Stimulated activated CD4-positive, alpha-beta T cell treated with anti-CD3 and anti-CD28 coated beads, Interleukin-4, amount 100 ng/mL, for 24 hours (primary cell): ENCODE data around the gene DNAJC17.
A peak's percentile ranks its signal among the peaks of the same experiment; 100 is the strongest.

Experiments
- DNase-seq: peaks from one replicate; pipeline ENCODE4 v3.0.0-alpha.2; 2020

DNAJC17 gene

DNA sequence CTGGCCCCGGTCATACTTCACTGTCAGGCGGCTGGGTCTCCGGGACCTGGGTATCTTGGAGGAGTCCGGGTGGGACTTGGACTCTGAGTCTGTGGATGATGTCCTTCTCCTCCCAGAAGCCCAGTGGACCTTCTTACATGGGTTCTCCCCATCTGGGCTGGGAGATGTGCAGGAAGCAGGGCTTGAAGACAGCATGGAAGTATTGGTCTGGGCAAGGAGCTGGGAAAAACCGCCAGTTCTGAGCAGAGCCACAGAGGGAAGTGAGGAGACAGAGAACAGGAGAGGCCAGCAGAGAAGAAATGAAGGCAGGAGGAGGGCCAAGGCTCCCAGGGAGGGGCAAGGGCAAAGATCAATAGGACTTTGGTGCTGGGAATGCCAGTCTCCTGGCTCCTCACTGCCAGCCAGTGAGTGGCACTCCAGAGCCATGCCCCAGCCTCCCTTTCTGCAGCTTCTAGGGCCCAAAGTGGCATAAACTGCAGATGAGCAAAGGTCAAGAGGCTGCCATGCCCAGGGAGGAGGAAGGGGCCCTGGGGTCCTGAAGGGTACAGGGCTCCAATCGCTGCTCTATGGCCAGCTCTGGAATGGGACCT is 21.3 kb upstream of the DNAJC17 start, which contains the start of gene PPP1R14D:
Gene PPP1R14D, minus strand, starts transcription at position 262 of the 590 bp plus-strand sequence. Its CDS starts 67 bp downstream, at position 195.
- no peak for DNase-seq

DNA sequence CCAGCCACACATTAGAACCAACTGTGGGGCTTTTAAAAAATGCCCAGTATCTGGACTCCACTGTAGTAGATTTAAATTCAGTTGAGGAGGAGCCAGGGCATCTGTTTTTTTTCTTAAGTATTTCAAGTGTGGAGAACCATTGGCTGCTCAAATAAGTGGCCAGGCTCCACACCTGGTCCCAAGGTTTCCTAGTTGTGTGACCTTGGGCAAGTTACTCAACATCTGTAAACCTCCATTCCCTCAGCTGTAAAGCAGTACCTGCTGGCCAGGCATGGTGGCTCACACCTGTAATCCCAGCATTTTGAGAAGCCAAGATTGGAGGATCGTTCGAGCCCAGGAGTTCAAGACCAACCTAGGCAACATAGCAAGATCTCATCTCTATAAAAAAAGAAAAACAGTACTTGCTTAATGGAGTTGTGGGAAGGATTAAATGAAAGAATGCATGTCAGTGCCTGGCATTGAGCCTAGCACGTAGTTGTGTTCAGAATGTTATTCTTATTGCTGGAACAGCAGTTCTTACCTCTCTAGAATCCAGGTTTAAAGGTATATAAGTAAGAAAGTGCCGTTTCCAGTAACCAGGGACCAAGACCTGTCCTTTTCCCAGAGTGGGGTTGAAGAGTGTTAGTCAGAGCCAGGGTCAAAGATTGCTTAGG is 19.3 kb upstream of the DNAJC17 start:
- no peak for DNase-seq

DNA sequence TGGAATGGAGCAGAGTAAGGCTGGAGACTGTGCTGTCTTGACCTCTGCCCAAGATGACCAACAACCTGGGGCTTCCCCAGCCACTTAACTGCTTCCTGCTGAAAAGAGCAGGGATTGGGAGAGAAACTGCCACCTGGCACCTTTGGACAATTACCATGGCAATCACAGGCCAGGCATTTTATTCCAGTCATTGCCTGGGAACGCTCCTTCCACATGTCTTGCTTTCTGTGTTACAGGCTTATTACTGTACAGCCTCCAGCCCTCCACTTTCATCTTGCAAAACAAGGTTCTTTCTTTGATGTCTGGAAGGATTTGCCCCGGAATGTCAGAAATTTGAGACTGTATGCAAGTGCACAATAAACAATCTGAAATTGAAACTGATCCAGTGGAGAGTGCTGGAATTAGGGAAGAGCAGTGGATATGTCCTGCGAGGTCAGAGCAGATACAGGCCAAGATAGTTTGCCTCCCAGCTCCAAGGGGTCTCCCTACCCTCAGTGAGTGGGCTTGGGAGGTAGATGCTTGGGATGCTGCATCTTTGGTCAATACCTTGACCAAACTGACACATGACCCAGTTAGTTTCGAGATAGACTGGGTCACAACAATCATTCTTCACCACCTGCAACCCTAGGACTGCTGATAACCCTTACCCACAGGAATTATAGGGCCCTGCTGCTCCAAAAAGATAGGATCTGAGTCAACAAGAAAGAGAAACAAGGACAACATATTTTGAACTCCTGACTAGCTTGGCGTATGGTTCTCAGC is 18.6 kb upstream of the DNAJC17 start:
- no peak for DNase-seq

DNA sequence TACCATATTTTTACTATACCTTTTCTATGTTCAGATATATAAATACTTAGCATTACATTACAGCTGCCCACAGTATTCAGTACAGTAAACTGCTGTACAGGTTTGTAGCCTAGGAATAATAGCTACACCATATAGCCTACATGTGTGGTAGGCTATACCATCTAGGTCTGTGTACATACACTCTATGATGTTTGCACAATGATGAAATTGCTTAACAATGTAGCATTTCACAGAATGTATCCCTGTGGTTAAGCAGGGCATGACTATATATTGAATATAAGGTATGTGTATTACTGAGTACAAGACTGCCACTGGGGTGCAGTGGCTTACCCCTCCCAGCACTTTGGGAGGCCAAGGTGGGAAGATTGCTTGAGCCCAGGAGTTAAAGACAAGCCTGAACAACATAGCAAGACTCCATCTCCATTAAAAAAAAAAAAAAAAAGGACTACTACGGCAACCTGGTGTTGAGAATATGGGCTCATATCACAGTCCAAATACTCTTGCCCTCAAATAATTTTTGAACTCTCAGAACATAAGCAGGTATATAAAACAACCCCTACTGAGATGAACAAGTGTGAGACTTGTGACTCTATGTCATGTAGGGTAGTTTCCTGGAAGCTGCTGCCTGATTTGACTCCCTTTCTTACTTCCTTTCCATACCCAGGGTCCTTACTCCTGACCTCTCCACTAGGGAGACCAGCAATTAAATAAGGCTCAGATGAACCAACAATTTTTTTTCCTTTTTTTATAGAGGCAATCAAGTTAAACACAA is 16.5 kb upstream of the DNAJC17 start:
- DNase-seq = no peak

DNA sequence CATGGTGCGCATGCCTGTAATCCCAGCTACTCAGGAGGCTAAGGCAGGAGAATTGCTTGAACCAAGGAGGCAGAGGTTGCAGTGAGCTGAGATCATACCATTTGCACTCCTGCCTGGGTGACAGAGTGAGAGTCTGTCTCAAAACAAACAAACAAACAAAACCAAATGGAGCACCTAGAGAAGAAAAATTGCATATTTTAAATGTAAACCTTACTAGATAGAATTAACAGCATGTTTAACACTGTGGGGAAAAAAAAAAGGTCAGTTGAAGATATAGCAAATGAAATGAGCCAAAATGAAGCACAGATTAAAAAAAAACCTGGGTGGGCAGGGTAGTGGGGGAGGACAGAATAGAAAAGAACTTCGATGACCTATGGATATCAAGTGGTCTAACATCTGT is 13.9 kb upstream of the DNAJC17 start:
- DNase-seq = no peak

DNA sequence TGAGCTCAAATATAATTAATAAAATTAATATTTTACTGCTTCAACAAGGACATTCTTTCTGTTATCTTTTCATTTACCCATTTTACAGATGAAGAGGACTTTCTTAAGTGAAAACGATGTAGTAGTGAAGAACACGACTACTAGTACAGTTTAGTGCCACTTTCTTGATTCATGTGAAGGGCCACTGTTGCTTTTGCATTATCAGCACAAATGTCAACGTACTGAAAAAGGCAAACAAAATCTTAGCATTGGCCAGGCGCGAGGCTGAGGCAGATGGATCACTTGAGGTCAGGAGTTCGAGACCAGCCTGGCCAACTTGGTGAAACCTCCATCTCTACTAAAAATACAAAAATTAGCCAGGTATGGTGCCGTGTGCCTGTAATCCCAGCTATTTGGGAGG is 11.8 kb upstream of the DNAJC17 start:
- DNase-seq = no peak

DNA sequence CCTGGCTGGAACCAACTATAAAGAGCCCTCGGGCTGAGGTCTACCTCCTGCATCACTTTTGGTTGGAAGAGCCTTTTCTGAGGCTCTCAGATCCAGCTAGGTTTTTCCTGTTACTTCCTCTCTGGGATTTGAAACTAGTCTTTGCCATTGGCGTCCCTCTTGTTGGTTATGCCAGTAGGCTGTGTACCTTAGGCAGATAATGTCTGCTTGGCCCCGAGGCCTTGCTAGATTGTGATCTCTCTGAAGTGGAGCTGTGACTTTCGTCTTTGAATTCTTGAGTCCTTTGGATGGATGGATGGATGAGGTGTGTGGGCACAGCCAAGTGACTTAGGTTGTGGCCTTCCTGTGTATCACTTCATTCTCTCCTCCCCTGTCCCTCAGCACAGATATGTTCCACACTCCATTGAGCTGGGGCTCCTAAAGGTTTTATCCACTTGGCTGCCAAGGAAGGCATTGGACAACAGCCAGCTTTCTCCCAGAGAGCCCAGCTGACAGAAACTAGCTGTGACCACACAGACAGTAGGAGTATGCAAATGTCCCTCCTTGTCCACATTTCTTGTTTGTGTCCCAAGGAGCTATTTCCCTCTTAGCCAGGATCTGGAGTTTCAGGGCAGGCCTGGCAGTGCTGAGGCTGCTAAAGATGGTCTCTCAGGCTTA is 7.9 kb upstream of the DNAJC17 start:
- DNase-seq = no peak

DNA sequence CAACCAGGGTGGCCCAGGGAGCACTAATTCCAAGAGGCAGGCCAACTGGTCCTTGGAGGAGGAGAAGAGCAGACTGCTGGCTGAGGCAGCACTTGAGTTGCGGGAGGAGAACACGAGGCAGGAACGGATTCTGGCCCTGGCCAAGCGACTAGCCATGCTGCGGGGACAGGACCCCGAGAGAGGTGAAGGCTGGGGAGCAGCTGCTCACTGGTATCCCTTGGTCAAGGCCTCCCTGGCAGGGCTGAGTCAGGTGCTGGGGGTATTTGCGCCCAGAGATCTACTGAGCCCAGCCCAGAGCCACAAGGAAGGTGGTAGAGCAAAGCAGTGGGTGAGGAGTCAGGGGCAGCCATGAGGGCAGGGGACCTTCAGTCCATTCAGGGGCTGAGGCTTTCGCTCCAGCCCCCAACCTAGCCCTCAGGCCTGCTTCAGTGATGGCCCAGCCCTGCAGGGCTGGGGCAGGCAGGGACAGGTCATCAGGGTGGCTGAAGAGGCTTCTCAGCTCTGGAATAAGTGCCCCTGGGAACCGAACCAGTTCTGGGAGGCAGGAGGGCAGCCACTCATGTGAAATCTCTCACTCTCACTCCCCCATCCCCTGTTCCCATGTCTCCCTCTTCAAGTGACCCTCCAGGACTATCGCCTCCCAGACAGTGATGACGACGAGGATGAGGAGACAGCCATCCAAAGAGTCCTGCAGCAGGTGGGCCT is 5.6 kb upstream of the DNAJC17 start:
- DNase-seq = no peak

DNA sequence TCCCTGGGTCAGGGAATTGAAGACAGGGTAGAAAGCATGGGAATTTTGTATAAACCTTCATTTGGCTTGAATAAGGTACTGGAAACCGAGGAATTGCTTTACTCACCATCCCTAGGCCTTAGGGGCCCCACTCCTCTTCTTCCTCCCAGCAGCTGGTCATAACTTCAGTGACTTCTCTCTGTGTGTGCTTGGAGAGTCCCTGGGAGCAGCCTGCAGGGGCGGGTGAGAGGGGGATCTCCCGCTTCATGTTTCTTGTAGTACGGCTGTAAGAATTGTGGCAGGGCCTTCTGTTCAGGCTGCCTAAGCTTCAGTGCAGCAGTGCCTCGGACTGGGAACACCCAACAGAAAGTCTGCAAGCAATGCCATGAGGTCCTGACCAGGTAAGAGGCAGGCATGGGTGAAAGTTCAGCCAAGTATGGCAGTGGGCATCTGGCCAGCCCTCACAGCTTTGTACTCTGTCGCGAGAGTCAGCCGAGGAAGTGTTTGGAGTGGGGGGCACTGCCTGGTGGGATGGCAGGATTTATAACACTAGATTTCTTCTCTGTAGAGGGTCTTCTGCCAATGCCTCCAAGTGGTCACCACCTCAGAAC is 1.7 kb upstream of the DNAJC17 start:
- DNase-seq = no peak

DNA sequence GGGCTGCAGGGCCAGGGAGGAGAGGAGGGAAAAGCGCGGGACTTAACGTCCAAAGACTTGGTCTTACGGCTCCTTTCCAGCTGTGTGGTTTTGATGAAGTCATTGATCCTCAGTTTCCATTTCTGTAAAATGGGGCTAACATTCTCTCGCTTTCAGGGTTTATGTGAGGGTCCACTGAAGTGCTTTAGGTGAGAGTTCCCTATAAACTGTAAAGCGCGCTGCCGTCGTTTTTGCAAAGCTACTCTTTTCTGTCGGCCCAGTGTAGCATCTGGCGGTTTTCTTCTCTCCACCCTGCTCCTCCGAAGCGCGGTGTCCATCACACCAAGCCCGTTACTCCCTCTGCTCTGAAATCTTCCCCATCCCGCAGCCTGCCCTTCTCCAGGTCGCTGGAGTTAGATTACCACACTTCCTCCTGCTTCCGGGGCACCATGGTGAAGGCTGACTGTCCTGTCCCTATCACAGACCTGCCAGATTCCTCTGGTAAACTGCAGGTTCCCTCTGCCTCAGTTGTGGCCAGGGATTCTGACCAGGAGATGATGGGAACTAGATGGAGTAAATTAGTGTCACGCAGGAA is 702 bp upstream of the DNAJC17 start:
- DNase-seq = no peak

DNA sequence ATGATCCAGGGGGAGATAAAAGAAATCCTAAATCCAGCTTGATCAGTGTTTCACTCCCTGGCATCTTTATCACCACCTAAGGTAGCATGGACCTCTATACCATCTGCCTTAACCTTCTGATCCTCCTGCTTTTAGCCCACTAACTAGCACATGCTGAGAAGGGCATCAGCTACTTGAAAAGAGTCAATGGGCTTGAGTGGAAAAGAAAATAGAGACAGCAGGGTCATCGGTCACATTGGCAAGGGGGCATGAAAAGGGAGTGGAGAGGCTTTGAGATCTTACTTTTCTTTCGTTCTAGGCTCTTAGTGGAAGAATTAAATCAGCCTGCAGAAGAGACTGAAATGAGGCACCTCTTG is 623 bp downstream of the DNAJC17 start:
- no peak for DNase-seq

DNA sequence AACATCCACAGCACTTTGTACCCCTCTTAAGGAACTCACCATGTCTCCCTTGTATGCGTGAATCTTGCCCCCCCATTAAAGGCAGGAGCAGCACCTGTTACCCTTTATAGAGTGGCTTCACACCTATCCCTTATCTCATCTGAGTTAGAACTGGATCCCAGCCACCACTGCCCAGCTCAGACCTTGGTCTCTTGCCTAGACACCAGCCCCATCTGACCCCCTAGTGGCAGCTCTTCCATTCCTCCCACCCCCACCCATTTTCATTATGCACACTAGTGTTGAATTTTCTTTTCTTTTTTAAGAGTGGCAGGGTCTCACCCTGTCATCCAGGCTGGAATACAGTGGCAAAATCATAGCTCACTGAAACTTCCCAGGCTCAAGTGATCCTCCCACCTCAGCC is 3.6 kb downstream of the DNAJC17 start:
- DNase-seq = no peak

DNA sequence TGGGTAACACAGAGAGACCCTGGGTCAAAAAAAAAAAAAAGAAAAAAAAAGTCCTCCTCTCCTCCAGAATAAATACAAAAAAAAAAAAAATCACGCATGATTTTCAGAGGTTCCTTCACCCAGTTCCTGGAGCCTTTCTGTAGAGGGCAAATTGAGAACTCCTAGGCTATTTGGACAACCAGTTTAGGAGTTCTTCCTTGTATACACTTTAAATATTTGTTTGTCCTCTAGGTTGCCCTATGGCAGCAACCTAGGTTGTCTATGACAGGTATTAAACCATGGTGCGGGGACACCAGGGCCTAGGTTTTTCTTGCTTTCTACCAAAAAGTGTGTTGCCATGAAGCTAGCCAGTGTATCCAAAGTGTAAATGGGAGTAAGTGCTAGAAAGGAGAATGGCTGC is 4.2 kb downstream of the DNAJC17 start:
- DNase-seq = no peak

DNA sequence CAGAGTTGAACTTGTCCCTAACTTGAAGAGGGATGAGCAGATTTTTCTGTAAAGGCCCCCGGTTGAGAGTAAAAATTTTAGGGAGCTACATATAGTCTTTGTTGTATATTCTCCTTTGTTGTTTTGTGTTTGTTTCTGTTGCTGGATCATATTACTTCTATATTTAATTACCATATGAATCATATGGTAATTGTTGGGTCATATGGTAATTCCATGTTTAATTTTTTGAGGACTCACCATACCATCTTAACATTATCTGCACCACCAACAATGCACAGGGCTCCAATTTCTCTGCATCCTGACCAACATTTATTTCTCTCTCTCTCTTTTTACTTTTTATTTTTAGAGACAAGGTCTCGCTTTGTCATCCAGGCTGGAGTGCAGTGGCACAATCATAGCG is 7.8 kb downstream of the DNAJC17 start:
- DNase-seq = no peak

DNA sequence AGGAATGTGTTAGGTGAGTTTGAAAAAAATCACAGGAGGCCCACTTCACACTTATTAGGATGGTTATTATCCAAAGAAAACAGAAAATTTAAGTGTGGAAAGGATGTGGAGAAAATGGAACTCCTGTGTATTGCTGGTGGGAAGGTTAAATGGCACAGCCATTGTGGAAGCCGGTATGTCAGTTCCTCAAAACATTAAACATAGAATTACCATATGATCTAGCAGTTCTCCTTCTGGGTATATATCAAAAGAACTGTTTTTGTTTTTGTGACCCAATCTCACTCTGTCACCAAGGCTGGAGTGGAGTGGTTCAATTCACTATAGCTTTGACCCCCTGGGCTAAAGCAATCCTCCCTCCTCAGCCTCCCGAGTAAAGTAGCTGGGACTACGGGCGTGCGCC is 10.8 kb downstream of the DNAJC17 start:
- no peak for DNase-seq

DNA sequence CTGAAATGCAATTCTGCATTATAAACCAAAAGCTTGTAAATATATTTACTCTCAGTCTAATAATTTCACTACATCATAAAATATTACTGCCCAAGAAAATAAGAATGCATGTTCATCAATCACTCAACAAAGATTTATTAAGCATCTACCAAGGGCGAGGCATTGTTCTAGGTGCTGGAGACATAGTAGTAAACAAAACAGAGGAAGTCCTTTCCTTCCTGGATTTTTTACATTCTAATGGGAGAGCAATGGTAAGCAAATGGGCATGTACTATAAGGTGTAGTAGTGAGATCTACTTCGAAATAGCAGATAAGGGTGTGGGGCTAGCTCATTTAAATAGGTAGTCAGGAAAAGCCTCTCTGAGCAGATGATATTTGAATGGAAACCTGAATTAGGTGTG is 11.2 kb downstream of the DNAJC17 start:
- no peak for DNase-seq

DNA sequence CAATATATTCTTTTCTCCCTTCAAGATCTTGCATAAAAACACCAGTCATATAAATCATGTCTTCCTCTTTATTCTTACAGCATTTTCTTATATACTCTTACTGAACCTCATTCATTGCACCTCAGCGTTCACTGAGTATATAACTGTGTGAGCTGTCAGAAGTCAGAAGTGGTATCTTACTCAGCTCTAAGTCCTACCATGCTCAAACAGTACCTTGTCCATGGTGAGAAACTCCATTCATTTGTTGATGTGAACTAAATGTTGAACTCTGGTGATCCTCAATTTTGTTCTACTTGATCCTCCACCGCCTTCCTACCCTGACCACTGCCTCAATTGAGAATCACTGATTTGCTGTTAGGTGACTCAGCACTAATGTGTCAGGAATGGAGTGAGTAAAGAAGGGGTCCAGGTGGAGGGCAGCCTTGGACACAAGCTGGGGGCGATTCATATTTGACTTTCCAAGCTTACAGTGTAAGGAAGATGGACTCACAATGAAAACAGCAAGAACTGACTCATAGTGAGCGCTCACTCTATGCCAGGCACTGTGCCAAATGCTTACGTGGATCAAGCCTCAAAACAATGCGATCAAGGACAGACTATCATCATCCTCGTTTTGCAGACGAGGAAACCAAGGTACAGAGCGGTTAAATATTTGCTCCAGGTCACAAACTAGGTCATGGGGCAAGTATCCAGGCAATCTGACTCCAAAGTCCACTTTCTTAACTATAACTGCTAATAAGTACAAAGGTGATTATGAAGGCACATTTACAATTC is 13.9 kb downstream of the DNAJC17 start:
- DNase-seq = peak; percentile 27

DNA sequence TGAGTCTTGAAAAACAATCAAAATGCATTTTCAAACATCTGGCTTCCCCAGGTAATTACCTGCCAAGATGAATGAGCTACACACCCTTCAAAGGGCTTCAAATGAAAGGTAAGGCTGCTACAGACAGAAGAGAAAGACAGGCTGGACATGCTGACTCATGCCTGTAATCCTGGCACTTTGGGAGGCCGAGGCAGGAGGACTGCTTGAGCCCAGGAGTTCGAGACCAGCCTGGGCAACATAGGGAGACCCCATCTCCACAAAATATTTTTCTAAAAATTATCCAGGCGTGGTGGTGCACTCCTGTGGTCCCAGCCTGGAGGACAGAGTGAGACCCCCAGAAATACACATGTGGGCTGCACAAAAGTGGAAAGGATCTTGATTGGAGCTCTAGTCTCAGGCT is 14.9 kb downstream of the DNAJC17 start:
- no peak for DNase-seq

DNA sequence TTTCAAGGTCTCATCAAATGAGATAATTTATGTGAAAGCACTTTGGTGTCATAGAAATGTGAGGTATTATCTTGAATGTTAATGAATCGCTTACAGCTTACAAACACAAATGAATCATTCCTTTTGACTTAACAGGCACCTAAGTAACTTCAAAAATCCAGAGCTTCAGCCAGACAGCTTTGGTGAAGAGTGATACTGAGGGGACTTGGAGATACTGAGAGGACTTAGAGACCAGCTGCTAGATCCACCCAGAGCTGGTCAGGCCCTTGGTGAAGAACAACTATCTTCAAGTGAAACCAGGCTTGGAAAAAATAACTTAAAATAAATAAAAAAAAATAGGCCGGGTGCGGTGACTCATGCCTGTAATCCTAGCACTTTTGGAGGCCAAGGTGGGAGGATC is 16.6 kb downstream of the DNAJC17 start:
- DNase-seq = no peak

DNA sequence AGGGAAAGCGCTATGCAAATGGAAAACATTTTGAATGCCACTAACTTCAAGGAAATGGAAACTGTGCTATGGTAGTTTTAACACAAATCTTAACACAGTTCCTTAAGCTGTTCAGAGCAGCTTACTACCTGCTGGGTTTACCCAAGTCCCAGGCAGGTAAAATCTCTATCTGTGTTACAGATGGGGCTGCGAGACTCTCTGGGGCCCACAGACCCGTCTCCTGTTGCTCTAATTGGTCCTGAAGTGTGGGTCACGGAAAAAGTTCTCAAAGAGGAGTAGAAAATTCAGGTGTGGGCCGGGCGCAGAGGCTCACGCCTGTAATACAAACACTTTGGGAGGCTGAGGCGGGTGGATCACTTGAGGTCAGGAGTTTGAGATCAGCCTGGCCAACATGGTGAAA is 17.3 kb downstream of the DNAJC17 start:
- DNase-seq = no peak

DNA sequence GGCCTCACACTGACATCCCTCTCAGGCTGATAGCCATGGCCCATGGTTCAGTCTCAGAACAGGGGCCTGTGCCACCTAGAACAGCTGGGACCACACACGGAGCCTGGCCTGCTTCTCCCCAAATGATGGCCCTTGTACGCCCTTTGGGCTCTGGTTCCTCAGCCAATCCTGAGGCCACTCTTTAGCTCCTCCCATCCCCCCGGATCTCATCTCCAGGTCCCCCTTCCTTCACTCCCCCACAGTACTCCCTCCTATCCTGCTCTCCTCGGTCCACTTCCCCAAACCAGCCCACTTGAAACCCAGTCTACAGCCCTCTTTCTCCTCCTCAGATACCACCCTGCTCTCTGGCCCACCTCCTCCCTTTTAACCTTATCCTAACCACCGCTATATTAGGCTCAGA is 18.2 kb downstream of the DNAJC17 start:
- no peak for DNase-seq
